HG03159 (cell line): Measurements from ENCODE around the gene HOXB4.

ENCODE experiments used
- ATAC-seq: cut with Tn5 transposase; IDR thresholded peaks from one replicate; pipeline ENCODE4 v1.9.1; 2021; ENCODE audit warnings: mild to moderate bottlenecking, moderate library complexity; ENCODE audit not compliant: unreplicated experiment

HOXB4 gene

GRCh38 chr17:48601539-48602425 is 23.6 kb upstream of the HOXB4 start:
- ATAC-seq = no peak

- no peak for ATAC-seq
Measured at GRCh38 chr17:48601207-48601538, 23.0 kb upstream of the HOXB4 start.

GRCh38 chr17:48600244-48601098 is 22.3 kb upstream of the HOXB4 start:
- no peak for ATAC-seq

- no peak for ATAC-seq
Measured at GRCh38 chr17:48599354-48599753, 21.2 kb upstream of the HOXB4 start.

DNA sequence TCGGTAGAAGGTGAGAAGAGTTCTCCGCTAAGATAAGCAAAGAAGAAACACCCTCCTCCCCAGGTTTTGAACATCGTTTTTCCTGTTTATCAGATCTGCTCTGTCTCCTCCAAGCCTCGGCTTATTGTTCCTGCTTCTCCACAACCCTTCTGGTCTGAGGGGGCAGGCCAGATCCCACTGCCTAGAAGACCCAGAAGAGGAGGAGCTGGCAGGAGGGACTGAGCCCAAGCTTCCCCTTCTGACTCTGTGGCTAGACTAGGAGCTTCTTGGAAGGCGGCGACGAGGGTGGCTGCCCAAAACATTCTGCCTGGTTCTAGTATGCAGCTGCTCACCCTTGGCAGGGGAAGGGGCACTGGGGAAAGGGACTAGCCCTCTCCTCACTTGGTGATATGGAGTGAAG is 20.6 kb upstream of the HOXB4 start:
- ATAC-seq = no peak

GRCh38 chr17:48597778-48598631 is 19.9 kb upstream of the HOXB4 start:
- no peak for ATAC-seq

- no peak for ATAC-seq
Measured at GRCh38 chr17:48597528-48597777, 19.3 kb upstream of the HOXB4 start.

- ATAC-seq = no peak
Measured at GRCh38 chr17:48596735-48597527, 18.8 kb upstream of the HOXB4 start.

- ATAC-seq = no peak
Measured at GRCh38 chr17:48596000-48596734, 18.0 kb upstream of the HOXB4 start.

GRCh38 chr17:48595278-48595999 is 17.3 kb upstream of the HOXB4 start:
- no peak for ATAC-seq

GRCh38 chr17:48594538-48595277 is 16.6 kb upstream of the HOXB4 start:
- no peak for ATAC-seq

DNA sequence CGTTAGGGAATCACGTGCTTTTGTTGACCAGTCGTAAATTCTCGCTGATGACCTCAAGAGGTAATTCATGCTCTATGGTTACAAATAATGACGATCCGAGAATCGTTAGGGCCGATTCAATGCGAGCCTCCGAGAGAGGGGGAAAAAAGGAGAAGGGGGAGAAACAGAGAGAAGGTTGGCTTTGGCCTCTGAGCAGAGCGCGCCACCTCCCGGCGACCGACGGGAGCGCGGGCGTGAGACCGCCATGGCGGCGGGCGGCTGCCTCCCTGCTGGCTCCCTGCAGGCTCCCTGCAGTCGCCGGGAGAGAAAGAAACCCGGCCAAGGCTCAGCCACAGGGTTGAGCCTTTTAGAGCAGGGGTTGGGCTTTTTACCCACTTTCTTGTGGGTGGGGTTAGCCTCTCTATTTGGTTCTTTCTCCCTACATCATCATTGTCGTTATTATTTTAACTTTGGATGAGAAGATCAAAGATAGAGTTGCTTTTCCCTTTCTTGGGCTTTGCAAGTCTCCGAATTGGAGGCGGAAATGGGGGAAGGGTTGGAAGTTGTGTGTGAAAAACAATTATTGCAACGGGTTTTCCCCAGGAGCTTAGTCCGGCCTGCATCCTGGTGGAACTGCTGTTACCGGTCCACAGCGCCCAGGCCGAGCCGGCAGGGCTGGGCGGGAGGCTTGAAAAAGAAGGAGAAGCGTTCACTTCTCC is 15.8 kb upstream of the HOXB4 start:
- ATAC-seq = no peak

DNA sequence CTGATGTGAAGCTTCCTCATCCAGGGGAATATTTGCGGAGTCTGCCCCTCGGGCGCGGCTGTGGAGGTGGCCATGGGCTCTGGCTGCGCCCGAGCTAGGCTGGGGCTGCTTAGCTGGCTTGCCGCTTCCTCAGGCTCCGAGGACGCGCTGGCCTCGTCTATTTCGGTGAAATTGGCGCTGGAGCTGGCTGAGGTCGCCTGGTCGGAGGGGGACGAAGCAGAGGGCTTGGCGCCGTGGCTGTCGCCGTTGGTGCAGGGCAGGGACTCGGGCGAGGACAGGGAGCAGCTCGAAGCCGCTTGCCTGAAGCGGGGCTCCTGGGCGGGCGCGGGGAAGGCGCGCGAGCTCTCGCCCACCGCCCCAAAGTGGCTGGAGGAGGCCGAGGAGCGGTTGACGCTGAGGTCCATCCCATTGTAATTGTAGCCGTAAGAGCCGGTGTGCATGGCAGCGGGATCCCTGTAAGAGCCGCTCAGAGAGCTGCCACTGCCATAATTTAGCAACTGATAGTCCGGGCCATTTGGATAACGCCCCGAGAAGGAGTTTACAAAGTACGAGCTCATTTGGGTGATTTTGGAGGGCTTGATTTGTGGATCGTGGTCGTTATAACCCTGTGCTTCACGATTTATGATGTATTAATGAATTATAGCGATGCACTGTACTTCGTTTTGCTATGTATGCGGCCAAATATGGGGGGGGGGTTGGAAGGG is 15.1 kb upstream of the HOXB4 start, which contains the start of gene HOXB5:
Gene HOXB5, minus strand, starts transcription at position 654 of the 704 bp plus-strand sequence. Its CDS starts 97 bp downstream, at position 557.
- ATAC-seq = no peak

DNA sequence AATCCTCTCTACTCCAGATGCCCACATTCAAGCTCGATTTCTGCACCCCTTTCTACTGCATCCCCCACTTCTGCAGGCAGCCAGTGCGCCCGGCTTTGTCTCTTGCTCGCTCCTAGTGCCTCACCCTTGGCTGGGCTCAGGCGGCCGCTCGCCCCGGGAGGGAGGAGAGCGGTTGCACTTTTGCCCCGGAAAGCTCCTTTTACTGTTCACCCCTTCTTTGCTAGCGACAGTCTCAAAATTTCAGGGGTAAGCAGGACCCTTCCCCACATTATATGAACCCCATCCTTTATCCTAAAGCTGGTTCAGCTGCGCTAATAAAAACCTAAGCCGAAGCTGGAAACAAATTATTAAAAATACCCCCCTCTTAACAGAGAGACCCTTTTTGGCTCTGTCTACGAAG is 14.4 kb upstream of the HOXB4 start:
- no peak for ATAC-seq

DNA sequence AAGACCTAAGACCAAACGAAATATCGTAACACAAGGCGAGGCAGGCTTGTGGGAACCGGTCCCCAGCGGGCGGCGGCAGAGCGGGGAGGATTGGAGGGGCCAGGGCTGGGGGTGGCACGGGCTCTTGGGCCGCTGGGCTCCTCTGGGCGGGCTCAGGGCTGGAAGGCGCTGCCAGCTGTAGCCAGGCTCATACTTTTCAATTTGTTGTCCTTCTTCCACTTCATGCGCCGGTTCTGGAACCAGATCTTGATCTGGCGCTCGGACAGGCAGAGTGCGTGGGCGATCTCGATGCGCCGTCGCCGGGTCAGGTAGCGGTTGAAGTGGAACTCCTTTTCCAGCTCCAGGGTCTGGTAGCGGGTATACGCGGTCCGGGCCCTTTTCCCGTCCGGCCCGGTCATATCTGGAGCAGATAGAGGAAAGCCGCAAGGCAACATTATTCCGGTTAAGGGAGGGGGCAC is 13.9 kb upstream of the HOXB4 start:
- no peak for ATAC-seq

DNA sequence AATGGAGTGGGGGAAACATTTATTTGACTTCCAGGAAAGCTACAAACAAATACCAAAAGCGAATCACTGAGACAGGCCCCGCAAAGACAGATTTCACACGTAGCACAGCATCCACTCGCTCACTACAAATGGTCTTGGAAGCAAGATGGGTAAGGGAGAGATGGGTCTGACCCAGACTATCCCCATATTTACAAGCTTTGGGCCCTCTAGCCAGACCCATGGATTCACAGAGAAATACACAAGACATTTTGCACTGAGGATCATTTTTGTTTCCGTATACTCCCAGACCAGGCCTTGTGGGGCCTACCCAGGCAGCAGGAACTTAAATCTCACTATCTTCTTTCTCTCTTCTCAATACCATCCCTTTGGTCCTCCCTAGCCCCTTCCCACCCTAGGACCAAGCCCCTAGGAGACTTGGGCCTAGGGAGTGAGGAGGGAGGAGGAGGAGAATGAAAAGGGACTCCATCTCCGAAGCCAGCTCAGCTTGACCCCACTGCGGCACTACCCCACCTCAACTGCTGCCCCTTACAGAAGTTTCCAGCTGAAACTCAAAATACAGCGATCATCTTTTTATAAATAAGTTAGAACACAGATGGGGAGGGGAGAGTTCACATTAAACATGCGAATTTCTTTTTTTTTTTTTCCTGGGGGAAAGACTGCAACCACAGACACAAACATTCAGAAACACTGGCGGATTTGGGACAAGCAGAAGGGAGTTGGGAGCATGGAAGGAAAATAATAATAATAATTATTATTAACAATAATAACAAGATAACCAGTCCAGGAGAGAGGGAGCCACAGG is 13.3 kb upstream of the HOXB4 start:
- no peak for ATAC-seq
